ENCODE measurements around the gene LRFN4. TPM values are rescaled to one million over a fixed set of nuclear protein-coding genes. Genes with fewer than 3 reads are reported as not detected.

Gene LRFN4
- total RNA-seq, 1 donor from 2014 or later: 19.6 TPM

GRCh38 chr11:66850235-66850587 is 6.7 kb upstream of the LRFN4 start:
- Mint-ChIP-seq H3K27me3 (no peaks in the 10 kb centered on the region), H3K4me1 (ENCODE audit: low read depth) (no peaks in the 10 kb centered on the region), H3K27ac (no peak overlapping the region), H3K9me3 (ENCODE audit: low read depth) (no peaks in the 10 kb centered on the region), H3K36me3 (ENCODE audit: insufficient read depth) (peaks cover under 1% of the 10 kb centered on the region), H3K4me3 (ENCODE audit: low read depth) (no peak overlapping the region)
- no peak for DNase-seq (ENCODE audit: low spot score, unreplicated experiment)
- TF ChIP-seq, protein P1, sequence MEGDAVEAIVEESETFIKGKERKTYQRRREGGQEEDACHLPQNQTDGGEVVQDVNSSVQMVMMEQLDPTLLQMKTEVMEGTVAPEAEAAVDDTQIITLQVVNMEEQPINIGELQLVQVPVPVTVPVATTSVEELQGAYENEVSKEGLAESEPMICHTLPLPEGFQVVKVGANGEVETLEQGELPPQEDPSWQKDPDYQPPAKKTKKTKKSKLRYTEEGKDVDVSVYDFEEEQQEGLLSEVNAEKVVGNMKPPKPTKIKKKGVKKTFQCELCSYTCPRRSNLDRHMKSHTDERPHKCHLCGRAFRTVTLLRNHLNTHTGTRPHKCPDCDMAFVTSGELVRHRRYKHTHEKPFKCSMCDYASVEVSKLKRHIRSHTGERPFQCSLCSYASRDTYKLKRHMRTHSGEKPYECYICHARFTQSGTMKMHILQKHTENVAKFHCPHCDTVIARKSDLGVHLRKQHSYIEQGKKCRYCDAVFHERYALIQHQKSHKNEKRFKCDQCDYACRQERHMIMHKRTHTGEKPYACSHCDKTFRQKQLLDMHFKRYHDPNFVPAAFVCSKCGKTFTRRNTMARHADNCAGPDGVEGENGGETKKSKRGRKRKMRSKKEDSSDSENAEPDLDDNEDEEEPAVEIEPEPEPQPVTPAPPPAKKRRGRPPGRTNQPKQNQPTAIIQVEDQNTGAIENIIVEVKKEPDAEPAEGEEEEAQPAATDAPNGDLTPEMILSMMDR (IDR thresholded peaks at IDR 0.05; ENCODE audit: unreplicated experiment): no peak

GRCh38 chr11:66850588-66851238 is 6.2 kb upstream of the LRFN4 start:
- Mint-ChIP-seq H3K27ac (no peak overlapping the region), H3K4me3 (ENCODE audit: low read depth) (no peak overlapping the region), H3K9me3 (ENCODE audit: low read depth) (no peaks in the 10 kb centered on the region), H3K36me3 (ENCODE audit: insufficient read depth) (no peaks in the 10 kb centered on the region), H3K27me3 (no peaks in the 10 kb centered on the region), H3K4me1 (ENCODE audit: low read depth) (peaks cover 3% of the 10 kb centered on the region)
- TF ChIP-seq, protein P1 (IDR thresholded peaks at IDR 0.05; ENCODE audit: unreplicated experiment): no peak
- DNase-seq (ENCODE audit: low spot score, unreplicated experiment): no peak

DNA sequence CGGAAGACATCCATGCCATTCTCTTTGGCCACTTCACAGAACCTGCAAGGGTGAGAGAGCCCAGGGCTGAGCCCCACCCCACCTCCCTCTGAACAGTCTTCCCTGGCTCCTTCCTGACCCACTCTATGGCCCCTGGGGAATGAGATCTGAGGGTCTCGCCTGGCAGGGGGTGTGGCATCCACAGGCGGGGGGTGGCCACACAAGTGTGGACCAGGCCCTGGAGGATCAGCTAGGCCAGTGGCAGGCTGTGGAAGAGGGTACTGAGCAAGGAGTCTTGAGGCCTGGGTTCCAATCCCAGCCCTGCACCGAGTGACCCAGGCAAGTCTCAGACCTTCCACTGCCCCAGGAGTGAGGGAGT is 5.6 kb upstream of the LRFN4 start:
- Mint-ChIP-seq H3K4me3 (ENCODE audit: low read depth) (no peak overlapping the region), H3K9me3 (ENCODE audit: low read depth) (no peaks in the 10 kb centered on the region), H3K4me1 (ENCODE audit: low read depth) (peaks cover 5% of the 10 kb centered on the region), H3K27me3 (no peaks in the 10 kb centered on the region), H3K36me3 (ENCODE audit: insufficient read depth) (no peaks in the 10 kb centered on the region), H3K27ac (no peak overlapping the region)
- TF ChIP-seq, protein P1 (IDR thresholded peaks at IDR 0.05; ENCODE audit: unreplicated experiment): no peak
- no peak for DNase-seq (ENCODE audit: low spot score, unreplicated experiment)

GRCh38 chr11:66851698-66852465 is 5.0 kb upstream of the LRFN4 start:
- no peak for DNase-seq (ENCODE audit: low spot score, unreplicated experiment)
- no peaks in the 10 kb centered on the region for H3K27me3 Mint-ChIP-seq
- TF ChIP-seq, protein P1 (IDR thresholded peaks at IDR 0.05; ENCODE audit: unreplicated experiment): peak; percentile 33
- H3K36me3 Mint-ChIP-seq (ENCODE audit: insufficient read depth): no peaks in the 10 kb centered on the region
- H3K27ac Mint-ChIP-seq: no peak overlapping the region
- no peak overlapping the region for H3K4me3 Mint-ChIP-seq (ENCODE audit: low read depth)
- peaks cover 5% of the 10 kb centered on the region for H3K4me1 Mint-ChIP-seq (ENCODE audit: low read depth)
- no peaks in the 10 kb centered on the region for H3K9me3 Mint-ChIP-seq (ENCODE audit: low read depth)

- H3K36me3 Mint-ChIP-seq (ENCODE audit: insufficient read depth): no peaks in the 10 kb centered on the region
- TF ChIP-seq, protein P1 (IDR thresholded peaks at IDR 0.05; ENCODE audit: unreplicated experiment): no peak
Observed at GRCh38 chr11:66852466-66853241, 4.2 kb upstream of the LRFN4 start.

More at GRCh38 chr11:66852466-66853241, 4.2 kb upstream of the LRFN4 start:
- Mint-ChIP-seq H3K4me1 (ENCODE audit: low read depth) (peaks cover 5% of the 10 kb centered on the region), H3K4me3 (ENCODE audit: low read depth) (no peak overlapping the region), H3K27ac (no peak overlapping the region), H3K27me3 (no peaks in the 10 kb centered on the region), H3K9me3 (ENCODE audit: low read depth) (no peaks in the 10 kb centered on the region)
- no peak for DNase-seq (ENCODE audit: low spot score, unreplicated experiment)
